KG1 (cell line): ENCODE results near the gene DPPA4.
"Not testable (repeated sequence)": the region's sequence is repeated elsewhere in the genome, so short reads cannot be mapped to it uniquely, and the experiment has no call there.

Experiments
- DNase-seq: peaks from one replicate; lab custom pipeline; 2025; lab: John Stamatoyannopoulos, UW

Gene DPPA4

GRCh38 chr3:109337393-109337792 lies at the start of gene DPPA4:
Gene DPPA4, minus strand, starts transcription at chr3:109337546. Its CDS starts 29 bp downstream, at chr3:109337517.
- no peak for DNase-seq

DNA sequence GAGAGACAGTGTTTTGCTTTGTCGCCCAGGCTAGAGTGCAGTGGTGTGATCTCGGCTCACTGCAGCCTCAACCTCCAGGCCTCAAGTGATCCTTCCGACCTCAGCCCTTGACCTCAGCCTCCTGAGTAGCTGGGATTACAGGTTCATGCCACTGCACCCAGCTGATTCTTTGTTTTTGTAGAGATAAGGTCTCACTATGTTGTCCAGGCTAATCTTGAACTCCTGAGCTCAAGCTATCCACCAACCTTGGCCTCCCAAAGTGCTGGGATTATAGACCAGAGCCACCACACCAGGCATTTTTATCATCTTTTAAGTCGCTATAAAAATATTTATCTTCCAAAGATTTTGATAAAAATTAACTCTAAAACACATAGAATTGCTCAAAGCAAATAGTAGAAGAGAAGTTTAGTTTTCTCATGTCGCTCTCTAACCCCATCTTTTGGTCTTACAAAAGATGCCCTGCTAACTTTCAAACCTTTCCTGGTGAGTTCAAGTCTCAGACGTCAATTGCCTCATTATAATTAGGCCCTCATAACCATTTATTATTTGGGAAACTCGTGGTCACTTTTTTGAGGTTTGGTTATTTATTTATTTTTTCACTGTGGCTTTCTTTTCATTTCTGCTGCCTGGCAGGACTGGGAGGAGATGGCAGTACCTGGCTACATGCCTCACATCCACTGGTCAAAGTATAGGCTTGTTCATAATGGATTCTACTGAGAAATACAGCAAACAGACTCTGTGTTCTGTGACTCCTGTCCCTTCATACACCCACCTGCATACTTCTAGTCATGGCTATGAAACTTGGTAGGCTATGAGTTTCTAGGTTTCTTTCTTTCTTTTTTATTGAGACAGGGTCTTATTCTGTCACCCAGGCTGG lies 48.3 kb upstream of the DPPA4 start:
- no peak for DNase-seq

DNA sequence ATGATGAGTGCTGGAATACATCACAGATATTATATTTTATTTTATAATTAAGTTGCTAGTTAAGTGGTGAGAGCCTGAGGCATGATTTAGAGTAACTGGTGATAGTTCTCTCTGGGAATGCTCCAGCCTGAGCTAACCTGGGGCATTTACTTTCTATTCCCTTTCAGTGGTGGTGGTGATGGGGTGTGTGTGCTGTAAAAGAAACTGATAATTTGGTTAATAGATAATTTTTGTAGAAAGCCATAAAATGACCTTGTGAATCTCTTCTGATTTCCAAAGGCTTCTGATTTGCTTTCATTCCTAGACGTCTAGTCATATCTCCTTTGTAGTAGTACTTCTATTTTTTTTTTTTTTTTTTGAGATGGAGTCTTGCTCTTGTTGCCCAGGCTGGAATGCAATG lies 46.8 kb upstream of the DPPA4 start:
- DNase-seq = no peak

- DNase-seq = no peak
Observed at GRCh38 chr3:109382588-109382987, 45.2 kb upstream of the DPPA4 start.

GRCh38 chr3:109375975-109376374 lies 38.6 kb upstream of the DPPA4 start:
- DNase-seq = no peak

- DNase-seq = not testable (repeated sequence)
Observed at GRCh38 chr3:109374434-109374833, 37.1 kb upstream of the DPPA4 start.

GRCh38 chr3:109373933-109374332 lies 36.6 kb upstream of the DPPA4 start:
- DNase-seq = no peak

- DNase-seq = no peak
Observed at GRCh38 chr3:109372639-109373038, 35.3 kb upstream of the DPPA4 start.

DNA sequence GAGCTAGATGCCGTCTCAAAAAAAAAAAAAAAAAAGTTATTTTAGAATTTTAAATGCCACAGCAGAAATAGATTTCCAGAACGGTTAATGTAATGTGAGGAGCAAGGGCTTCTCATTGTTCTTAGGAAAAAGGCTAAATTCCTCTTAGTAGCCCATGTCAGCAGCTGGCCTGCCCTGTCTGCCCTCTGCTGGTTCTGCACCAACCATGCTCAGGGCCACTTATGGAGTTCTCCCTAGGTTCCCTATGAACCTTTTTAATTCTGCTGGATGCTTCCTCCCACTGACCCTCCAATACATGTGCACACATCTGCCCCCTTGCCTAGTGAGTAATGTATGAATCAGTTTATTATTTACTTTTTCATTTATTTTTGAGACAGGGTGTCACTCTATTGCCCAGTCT lies 32.2 kb upstream of the DPPA4 start:
- no peak for DNase-seq

- DNase-seq = no peak
Observed at GRCh38 chr3:109364088-109364487, 26.7 kb upstream of the DPPA4 start.

DNA sequence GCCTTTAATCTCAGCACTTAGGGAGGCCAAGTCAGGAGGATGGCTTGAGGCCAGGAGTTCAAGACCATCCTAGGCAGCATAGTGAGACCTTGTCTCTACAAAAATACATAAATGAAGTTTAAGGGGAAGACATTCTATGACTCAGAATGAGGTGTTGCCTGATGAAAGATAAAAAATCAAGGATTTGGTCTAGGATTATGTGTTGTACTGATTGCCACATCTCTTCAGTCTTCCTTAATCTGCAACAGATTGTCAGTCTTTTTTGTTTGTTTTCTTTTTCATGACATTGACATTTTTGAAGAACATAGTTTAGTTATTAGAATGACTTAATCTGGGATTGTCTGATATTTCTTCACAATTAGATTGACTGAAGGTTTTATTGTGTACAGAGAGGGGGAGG lies 26.3 kb upstream of the DPPA4 start:
- DNase-seq = no peak

DNA sequence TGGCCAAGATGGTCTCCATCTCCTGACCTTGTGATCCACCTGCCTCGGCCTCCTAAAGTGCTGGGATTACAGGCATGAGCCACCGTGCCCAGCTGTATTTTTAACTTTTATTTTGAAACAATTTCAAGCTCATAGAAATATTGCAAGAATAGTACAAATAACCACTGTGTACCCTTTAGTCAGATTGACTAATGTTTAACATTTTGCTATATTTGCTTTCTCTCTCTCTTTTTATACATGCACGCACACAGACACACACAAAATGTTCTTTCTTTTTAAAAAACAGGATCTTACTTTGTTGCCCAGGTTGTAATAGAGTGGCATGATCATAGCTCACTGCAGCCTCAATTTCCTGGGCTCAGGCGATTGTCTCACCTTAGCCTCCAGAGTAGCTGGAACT lies 25.5 kb upstream of the DPPA4 start:
- DNase-seq = no peak

GRCh38 chr3:109358809-109359208 lies 21.5 kb upstream of the DPPA4 start:
- not testable (repeated sequence) for DNase-seq

DNA sequence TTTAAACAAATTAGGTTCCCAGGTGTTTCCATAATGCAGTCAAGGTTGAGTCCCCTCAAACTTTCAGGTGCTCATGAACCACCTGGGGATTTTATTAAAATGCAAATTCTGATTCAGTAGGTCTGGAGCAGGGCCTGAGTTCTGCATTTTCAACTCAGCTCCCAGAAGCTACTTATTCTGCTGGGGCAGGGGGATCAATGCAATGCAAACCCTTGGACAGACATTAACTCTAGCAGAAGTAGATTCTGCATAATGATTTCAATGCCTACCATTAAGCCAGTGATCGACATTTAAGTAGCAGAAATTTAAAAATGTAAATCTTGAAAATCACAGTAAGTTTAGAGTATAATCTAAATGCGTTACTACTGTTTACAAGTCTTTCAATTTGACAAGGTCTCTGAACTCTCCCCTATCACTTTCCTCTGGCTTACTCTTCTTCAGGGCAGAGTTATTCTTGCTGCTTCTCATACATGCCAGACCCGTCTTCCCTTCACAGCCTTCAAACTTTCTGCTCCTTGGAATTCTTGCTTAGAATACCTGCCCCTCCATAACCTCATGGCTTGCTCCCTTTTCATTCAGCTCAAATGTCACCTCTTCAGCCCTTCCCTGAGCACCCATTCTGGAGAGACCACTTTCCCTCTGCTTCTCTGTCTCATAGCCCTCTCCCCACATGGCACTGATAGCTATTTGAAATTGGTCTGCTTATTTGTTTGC lies 19.3 kb upstream of the DPPA4 start:
- no peak for DNase-seq

GRCh38 chr3:109355625-109356441 lies 18.5 kb upstream of the DPPA4 start:
- DNase-seq = no peak

DNA sequence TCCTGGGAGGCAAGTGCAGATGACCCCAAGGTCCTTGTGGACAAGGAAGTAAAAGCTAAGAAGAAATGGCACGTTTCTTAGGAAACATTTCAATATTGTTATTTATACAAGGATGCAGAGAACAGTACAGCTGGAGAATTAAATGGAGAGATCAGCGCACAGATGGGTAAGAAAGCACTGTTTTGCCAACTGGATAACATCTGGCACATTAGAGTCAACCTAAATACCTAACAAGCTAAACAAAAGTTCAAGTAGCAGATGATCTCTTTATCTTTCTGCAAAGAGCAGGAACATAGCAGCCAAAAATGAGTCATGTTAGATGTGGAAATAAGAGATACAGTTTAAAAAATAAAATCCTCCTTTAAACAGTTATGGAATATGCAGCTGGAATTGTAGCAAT lies 15.7 kb upstream of the DPPA4 start:
- DNase-seq = no peak

GRCh38 chr3:109351231-109351630 lies 13.9 kb upstream of the DPPA4 start:
- no peak for DNase-seq

- DNase-seq = no peak
Observed at GRCh38 chr3:109346770-109347295, 9.5 kb upstream of the DPPA4 start.

- DNase-seq = no peak
Observed at GRCh38 chr3:109346099-109346498, 8.8 kb upstream of the DPPA4 start.

DNA sequence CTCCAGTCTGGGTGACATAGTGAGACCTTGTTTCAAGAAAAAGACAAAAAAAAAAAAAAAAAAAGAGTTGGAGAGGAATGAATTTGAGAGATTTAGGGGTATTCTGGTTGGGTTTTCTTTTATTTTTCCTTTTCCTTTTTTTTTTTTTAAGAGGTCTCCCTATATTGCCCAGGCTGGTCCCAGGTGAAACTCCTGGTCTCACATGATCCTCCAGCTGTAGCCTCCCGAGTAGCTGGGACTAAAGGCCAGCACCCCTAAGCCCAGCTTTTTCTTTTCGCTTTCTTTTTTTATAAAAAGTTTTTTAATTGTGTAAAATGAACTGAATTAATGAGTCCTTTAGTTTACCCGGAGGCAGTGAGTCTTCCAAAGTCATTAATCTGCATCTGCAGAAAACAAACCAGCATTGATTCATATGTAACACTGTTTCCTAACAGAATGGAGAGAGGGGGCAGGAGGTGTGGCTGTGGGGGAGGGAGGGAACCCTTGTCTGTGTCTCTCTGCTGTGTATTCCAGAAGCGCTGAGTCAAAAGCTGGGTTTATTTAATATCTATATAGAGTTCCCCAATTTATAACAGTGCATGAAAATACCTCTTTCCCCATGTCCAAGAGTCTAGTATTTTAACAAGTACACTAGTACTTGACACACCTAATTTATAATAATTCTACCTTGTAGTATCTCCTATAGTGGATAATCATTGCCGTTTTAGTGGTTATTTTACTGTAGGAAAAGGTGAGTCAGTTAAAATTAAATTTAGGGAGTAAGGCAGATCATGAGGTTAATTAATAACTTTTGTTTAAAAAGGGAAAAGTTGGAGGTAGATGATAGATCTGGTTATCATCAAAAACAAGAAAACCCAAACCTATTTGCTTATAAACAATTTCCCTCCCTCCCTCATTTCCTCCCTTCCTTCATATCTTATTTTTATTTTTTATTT lies 2.6 kb upstream of the DPPA4 start:
- no peak for DNase-seq

GRCh38 chr3:109339197-109339596 lies 1.9 kb upstream of the DPPA4 start:
- no peak for DNase-seq
